ENCODE results near the gene DOCK1.

The DOCK1 gene

GRCh38 chr10:127179612-127180250 is 274.5 kb downstream of the DOCK1 start:
- no peak for DNase-seq (ENCODE audit: low spot score)

- DNase-seq (ENCODE audit: low spot score) = no peak
Observed at GRCh38 chr10:127182161-127182560, 276.9 kb downstream of the DOCK1 start.

GRCh38 chr10:127184582-127184981 is 279.4 kb downstream of the DOCK1 start:
- no peak for DNase-seq (ENCODE audit: low spot score)

- no peak for DNase-seq (ENCODE audit: low spot score)
Observed at GRCh38 chr10:127186813-127187212, 281.6 kb downstream of the DOCK1 start.

- DNase-seq (ENCODE audit: low spot score) = no peak
Observed at GRCh38 chr10:127189226-127189625, 284.0 kb downstream of the DOCK1 start.

GRCh38 chr10:127190427-127190826 is 285.2 kb downstream of the DOCK1 start:
- DNase-seq (ENCODE audit: low spot score) = no peak

GRCh38 chr10:127193125-127193524 is 287.9 kb downstream of the DOCK1 start:
- no peak for DNase-seq (ENCODE audit: low spot score)

- DNase-seq (ENCODE audit: low spot score) = no peak
Observed at GRCh38 chr10:127194111-127194510, 288.9 kb downstream of the DOCK1 start.

GRCh38 chr10:127194599-127194998 is 289.4 kb downstream of the DOCK1 start:
- DNase-seq (ENCODE audit: low spot score) = no peak

- no peak for DNase-seq (ENCODE audit: low spot score)
Observed at GRCh38 chr10:127195041-127195506, 289.8 kb downstream of the DOCK1 start.

- no peak for DNase-seq (ENCODE audit: low spot score)
Observed at GRCh38 chr10:127195571-127196281, 290.5 kb downstream of the DOCK1 start.

- no peak for DNase-seq (ENCODE audit: low spot score)
Observed at GRCh38 chr10:127196282-127197153, 291.3 kb downstream of the DOCK1 start, which contains the start of gene INSYN2A. TSS of gene INSYN2A (minus strand) at chr10:127196591. CDS start at chr10:127176395, 20,196 bp downstream.

GRCh38 chr10:127197154-127197432 is 291.9 kb downstream of the DOCK1 start:
- DNase-seq (ENCODE audit: low spot score) = no peak

- DNase-seq (ENCODE audit: low spot score) = no peak
Observed at GRCh38 chr10:127198307-127198706, 293.1 kb downstream of the DOCK1 start.

GRCh38 chr10:127198721-127199120 is 293.5 kb downstream of the DOCK1 start:
- no peak for DNase-seq (ENCODE audit: low spot score)

- DNase-seq (ENCODE audit: low spot score) = no peak
Observed at GRCh38 chr10:127200646-127201045, 295.4 kb downstream of the DOCK1 start.

- peak; percentile 16 for DNase-seq (ENCODE audit: low spot score)
Observed at GRCh38 chr10:127203067-127203466, 297.8 kb downstream of the DOCK1 start.

GRCh38 chr10:127207081-127207480 is 301.9 kb downstream of the DOCK1 start:
- no peak for DNase-seq (ENCODE audit: low spot score)

GRCh38 chr10:127210936-127211466 is 305.8 kb downstream of the DOCK1 start:
- DNase-seq (ENCODE audit: low spot score) = no peak

GRCh38 chr10:127215866-127216265 is 310.6 kb downstream of the DOCK1 start:
- DNase-seq (ENCODE audit: low spot score) = no peak

- no peak for DNase-seq (ENCODE audit: low spot score)
Observed at GRCh38 chr10:127216274-127216673, 311.0 kb downstream of the DOCK1 start.

- no peak for DNase-seq (ENCODE audit: low spot score)
Observed at GRCh38 chr10:127216786-127217185, 311.6 kb downstream of the DOCK1 start.

GRCh38 chr10:127218658-127219057 is 313.4 kb downstream of the DOCK1 start:
- no peak for DNase-seq (ENCODE audit: low spot score)
